Hepatocyte (in vitro differentiated cells): ENCODE data around the gene DHX35. TPM values are rescaled to one million over a fixed set of nuclear protein-coding genes. Genes with fewer than 3 reads are reported as not detected.

Experiments
- DNase-seq: peaks from one replicate; pipeline ENCODE4 v3.0.0-alpha.2; 2016; ENCODE audit warnings: low spot score
- H2AFZ ChIP-seq: fragments of 200-600 bp; sonication (generic); 2 replicates; pipeline ENCODE4 v1.6.0; 2016; ENCODE audit warnings: antibody characterized with exemption, mild to moderate bottlenecking
- H3K27ac ChIP-seq: fragments of 200-600 bp; sonication (generic); 2 replicates; pipeline ENCODE4 v1.5.1; 2016; ENCODE audit warnings: mild to moderate bottlenecking
- H3K27me3 ChIP-seq: fragments of 200-600 bp; sonication (generic); 2 replicates; pipeline ENCODE4 v1.6.1; 2016
- H3K36me3 ChIP-seq: fragments of 200-600 bp; sonication (generic); replicated peaks from 2 replicates; pipeline ENCODE4 v1.5.1; 2016; ENCODE audit warnings: low read depth; ENCODE audit not compliant: insufficient read depth
- H3K4me1 ChIP-seq: fragments of 200-600 bp; sonication (generic); 2 replicates; pipeline ENCODE4 v1.5.1; 2016; ENCODE audit warnings: mild to moderate bottlenecking, moderate library complexity; ENCODE audit not compliant: insufficient read depth
- H3K4me2 ChIP-seq: fragments of 200-600 bp; sonication (generic); 2 replicates; pipeline ENCODE4 v1.6.0; 2016
- H3K4me3 ChIP-seq: fragments of 200-600 bp; sonication (generic); 2 replicates; pipeline ENCODE4 v1.5.1; 2016; ENCODE audit warnings: mild to moderate bottlenecking
- H3K79me2 ChIP-seq: fragments of 200-600 bp; sonication (generic); 2 replicates; pipeline ENCODE4 v1.6.0; 2017; ENCODE audit warnings: mild to moderate bottlenecking
- H3K9me2 ChIP-seq: fragments of 200-600 bp; sonication (generic); replicated peaks from 2 replicates; pipeline ENCODE4 v1.6.0; 2017; ENCODE audit warnings: mild to moderate bottlenecking; ENCODE audit not compliant: insufficient read depth
- H3K9me3 ChIP-seq: fragments of 200-600 bp; sonication (generic); 2 replicates; pipeline ENCODE4 v1.5.1; 2016; ENCODE audit warnings: low read depth, mild to moderate bottlenecking
- H4K20me1 ChIP-seq: fragments of 200-600 bp; sonication (generic); 2 replicates; pipeline ENCODE4 v1.6.0; 2016; ENCODE audit warnings: mild to moderate bottlenecking; ENCODE audit not compliant: insufficient read depth, poor library complexity, severe bottlenecking
- EZH2 ChIP-seq: fragments of 200-600 bp; sonication (generic); IDR thresholded peaks from 2 replicates; pipeline ENCODE4 v1.6.1; 2016; ENCODE audit warnings: antibody characterized with exemption, mild to moderate bottlenecking, borderline replicate concordance
- EZH2phosphoT487 ChIP-seq: fragments of 200-600 bp; sonication (generic); IDR thresholded peaks from one replicate; pipeline ENCODE4 v1.6.1; 2018; ENCODE audit warnings: antibody characterized with exemption, mild to moderate bottlenecking, low read depth, moderate library complexity; ENCODE audit not compliant: unreplicated experiment, severe bottlenecking
- WGBS: methylation state at CpG from one replicate; pipeline ENCODE4 v1.1.6; 2016; ENCODE audit warnings: low lambda C conversion rate; ENCODE audit errors: missing lambda C conversion rate; 5-methylcytosine and 5-hydroxymethylcytosine counted together
- polyA plus RNA-seq: library from polyadenylated mRNA; unstranded; fragments of >200 nt; fragmentation: Nextera tagmentation; extraction: Ambion mirVana; gene quantifications from 2 replicates; pipeline ENCODE4 v1.2.1, GENCODE V29; 2016
- total RNA-seq: library from RNA; depleted of rRNA; stranded (reverse); fragments of >200 nt; gene quantifications from 2 replicates; pipeline ENCODE4 v1.2.3, GENCODE V29; 2014
- TF ChIP-seq, protein P1 (sequence below): fragments of 200-600 bp; sonication (generic); IDR thresholded peaks from 2 replicates; pipeline ENCODE4 v1.5.1; 2016; ENCODE audit warnings: antibody characterized with exemption, mild to moderate bottlenecking; ENCODE audit not compliant: poor library complexity

The DHX35 gene
- total and polyA plus RNA-seq, 2 experiments from 2014 or later: 4.4 to 10.6 TPM

DNA sequence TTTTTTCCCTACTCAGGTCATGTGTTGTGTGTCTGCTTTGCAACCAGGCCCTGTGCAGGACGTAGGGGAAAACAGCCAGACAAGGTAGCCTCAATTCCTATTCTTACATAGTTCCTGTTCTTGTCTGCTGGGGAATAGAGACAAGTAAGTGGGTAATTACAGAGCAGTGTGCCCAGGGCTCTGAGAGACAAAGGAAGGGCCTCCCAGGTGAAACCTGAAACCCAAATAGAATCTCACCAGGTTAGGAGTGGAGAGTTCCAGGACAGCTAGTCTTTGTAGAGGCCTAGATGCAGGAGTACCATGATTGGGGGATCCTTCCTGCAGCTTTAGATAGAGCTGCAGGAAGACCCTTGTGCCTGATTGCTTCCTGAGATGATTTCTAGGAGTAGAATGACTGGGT, 48.4 kb downstream of the DHX35 start:
- no peaks in the 10 kb centered on the region for H3K9me2 ChIP-seq
- H3K4me1 ChIP-seq: no peaks in the 10 kb centered on the region
- H3K4me2 ChIP-seq: no peak overlapping the region
- no peak overlapping the region for H3K27ac ChIP-seq
- H3K79me2 ChIP-seq: no peaks in the 10 kb centered on the region
- no peaks in the 10 kb centered on the region for H3K36me3 ChIP-seq
- 82% methylated on average over 1 of the region's 1 CpG for WGBS
- H3K27me3 ChIP-seq: no peaks in the 10 kb centered on the region
- no peak for DNase-seq
- H2AFZ ChIP-seq: no peak overlapping the region
- TF ChIP-seq EZH2phosphoT487 (no peak), EZH2 (no peak)
- TF ChIP-seq, protein P1, sequence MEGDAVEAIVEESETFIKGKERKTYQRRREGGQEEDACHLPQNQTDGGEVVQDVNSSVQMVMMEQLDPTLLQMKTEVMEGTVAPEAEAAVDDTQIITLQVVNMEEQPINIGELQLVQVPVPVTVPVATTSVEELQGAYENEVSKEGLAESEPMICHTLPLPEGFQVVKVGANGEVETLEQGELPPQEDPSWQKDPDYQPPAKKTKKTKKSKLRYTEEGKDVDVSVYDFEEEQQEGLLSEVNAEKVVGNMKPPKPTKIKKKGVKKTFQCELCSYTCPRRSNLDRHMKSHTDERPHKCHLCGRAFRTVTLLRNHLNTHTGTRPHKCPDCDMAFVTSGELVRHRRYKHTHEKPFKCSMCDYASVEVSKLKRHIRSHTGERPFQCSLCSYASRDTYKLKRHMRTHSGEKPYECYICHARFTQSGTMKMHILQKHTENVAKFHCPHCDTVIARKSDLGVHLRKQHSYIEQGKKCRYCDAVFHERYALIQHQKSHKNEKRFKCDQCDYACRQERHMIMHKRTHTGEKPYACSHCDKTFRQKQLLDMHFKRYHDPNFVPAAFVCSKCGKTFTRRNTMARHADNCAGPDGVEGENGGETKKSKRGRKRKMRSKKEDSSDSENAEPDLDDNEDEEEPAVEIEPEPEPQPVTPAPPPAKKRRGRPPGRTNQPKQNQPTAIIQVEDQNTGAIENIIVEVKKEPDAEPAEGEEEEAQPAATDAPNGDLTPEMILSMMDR: no peak
- H4K20me1 ChIP-seq: no peaks in the 10 kb centered on the region
- H3K4me3 ChIP-seq: no peak overlapping the region
- no peaks in the 10 kb centered on the region for H3K9me3 ChIP-seq

GRCh38 chr20:39013662-39014109, 51.5 kb downstream of the DHX35 start:
- H2AFZ ChIP-seq: no peak overlapping the region
- no peaks in the 10 kb centered on the region for H4K20me1 ChIP-seq
- TF ChIP-seq, protein P1: no peak
- TF ChIP-seq EZH2phosphoT487 (no peak), EZH2 (no peak)
- H3K36me3 ChIP-seq: no peaks in the 10 kb centered on the region
- no peaks in the 10 kb centered on the region for H3K79me2 ChIP-seq
- no peak overlapping the region for H3K4me2 ChIP-seq
- H3K9me3 ChIP-seq: no peaks in the 10 kb centered on the region
- no peak overlapping the region for H3K4me3 ChIP-seq
- H3K4me1 ChIP-seq: no peaks in the 10 kb centered on the region
- WGBS: 77% methylated on average over 2 of the region's 2 CpGs
- no peak overlapping the region for H3K27ac ChIP-seq
- DNase-seq: no peak
- H3K27me3 ChIP-seq: no peaks in the 10 kb centered on the region
- no peaks in the 10 kb centered on the region for H3K9me2 ChIP-seq

GRCh38 chr20:39016041-39016440, 53.9 kb downstream of the DHX35 start:
- Histone ChIP-seq H2AFZ (no peak overlapping the region), H3K4me3 (no peak overlapping the region), H3K79me2 (no peaks in the 10 kb centered on the region), H3K36me3 (no peaks in the 10 kb centered on the region), H4K20me1 (no peaks in the 10 kb centered on the region), H3K9me3 (no peaks in the 10 kb centered on the region), H3K27me3 (no peaks in the 10 kb centered on the region), H3K9me2 (no peaks in the 10 kb centered on the region), H3K27ac (no peak overlapping the region), H3K4me2 (no peak overlapping the region), H3K4me1 (no peaks in the 10 kb centered on the region)
- TF ChIP-seq, protein P1: no peak
- TF ChIP-seq EZH2: no peak
- no peak for TF ChIP-seq EZH2phosphoT487
- 92% methylated on average over 3 of the region's 3 CpGs for WGBS
- DNase-seq: no peak

GRCh38 chr20:39016506-39016905, 54.4 kb downstream of the DHX35 start:
- H4K20me1 ChIP-seq: no peaks in the 10 kb centered on the region
- no peak for DNase-seq
- no peaks in the 10 kb centered on the region for H3K9me3 ChIP-seq
- H3K4me1 ChIP-seq: no peaks in the 10 kb centered on the region
- no peak overlapping the region for H2AFZ ChIP-seq
- TF ChIP-seq EZH2 (no peak), EZH2phosphoT487 (no peak)
- TF ChIP-seq, protein P1: no peak
- H3K9me2 ChIP-seq: no peaks in the 10 kb centered on the region
- no peak overlapping the region for H3K4me3 ChIP-seq
- 95% methylated on average over 2 of the region's 2 CpGs for WGBS
- no peaks in the 10 kb centered on the region for H3K27me3 ChIP-seq
- H3K27ac ChIP-seq: no peak overlapping the region
- no peaks in the 10 kb centered on the region for H3K79me2 ChIP-seq
- H3K4me2 ChIP-seq: no peak overlapping the region
- H3K36me3 ChIP-seq: no peaks in the 10 kb centered on the region
